HG02938 (cell line): ENCODE measurements around the gene AP2A1.
"Not testable (repeated sequence)": the region's sequence is repeated elsewhere in the genome, so short reads cannot be mapped to it uniquely, and the experiment has no call there.

Source experiments
- ATAC-seq: cut with Tn5 transposase; IDR thresholded peaks from one replicate; pipeline ENCODE4 v1.9.1; 2021; ENCODE audit warnings: mild to moderate bottlenecking, moderate library complexity; ENCODE audit not compliant: unreplicated experiment

AP2A1 gene

GRCh38 chr19:49766930-49767299, at the start of gene AP2A1:
Gene AP2A1, plus strand, starts transcription at chr19:49767001. Its CDS starts 133 bp downstream, at chr19:49767134.
- no peak for ATAC-seq

GRCh38 chr19:49718511-49718910, 48.3 kb upstream of the AP2A1 start:
- ATAC-seq = no peak

GRCh38 chr19:49718991-49719390, 47.8 kb upstream of the AP2A1 start:
- no peak for ATAC-seq

- ATAC-seq = not testable (repeated sequence)
These were observed 47.4 kb upstream of the AP2A1 start for GRCh38 chr19:49719420-49719819.

GRCh38 chr19:49727217-49728030, 39.4 kb upstream of the AP2A1 start:
- ATAC-seq = no peak

- no peak for ATAC-seq
These were observed 36.6 kb upstream of the AP2A1 start for GRCh38 chr19:49730166-49730565.

GRCh38 chr19:49738268-49738667, 28.5 kb upstream of the AP2A1 start:
- ATAC-seq = no peak

- ATAC-seq = no peak
These were observed 27.7 kb upstream of the AP2A1 start for GRCh38 chr19:49739098-49739497.

- ATAC-seq = no peak
These were observed 26.9 kb upstream of the AP2A1 start for GRCh38 chr19:49739933-49740332.

- no peak for ATAC-seq
These were observed 25.5 kb upstream of the AP2A1 start for GRCh38 chr19:49741210-49741844.

- ATAC-seq = no peak
These were observed 21.8 kb upstream of the AP2A1 start for GRCh38 chr19:49744946-49745381.

GRCh38 chr19:49746206-49746958, 20.4 kb upstream of the AP2A1 start:
- ATAC-seq = no peak

- ATAC-seq = no peak
These were observed 17.6 kb upstream of the AP2A1 start for GRCh38 chr19:49749055-49749716.

GRCh38 chr19:49749771-49750170, 17.0 kb upstream of the AP2A1 start:
- ATAC-seq = no peak

- no peak for ATAC-seq
These were observed 14.1 kb upstream of the AP2A1 start for GRCh38 chr19:49752701-49753100.

- ATAC-seq = no peak
These were observed 10.8 kb upstream of the AP2A1 start for GRCh38 chr19:49755956-49756355.

GRCh38 chr19:49758292-49758691, 8.5 kb upstream of the AP2A1 start:
- no peak for ATAC-seq

GRCh38 chr19:49761249-49761624, 5.6 kb upstream of the AP2A1 start:
- ATAC-seq = no peak

GRCh38 chr19:49761625-49762311, 5.0 kb upstream of the AP2A1 start:
- ATAC-seq = no peak

- ATAC-seq = no peak
These were observed 3.6 kb upstream of the AP2A1 start, which contains the start of gene TSKS for GRCh38 chr19:49763230-49763629. Gene TSKS, minus strand, starts transcription at chr19:49763306. Its CDS starts 59 bp downstream, at chr19:49763247.
